NT2/D1 (cell line): ENCODE results near the gene AK8.

Experiments
- SUZ12 ChIP-seq: IDR thresholded peaks from 2 replicates; pipeline ENCODE4 v1.6.1; 2011; ENCODE audit not compliant: insufficient read length, insufficient read depth; ENCODE audit errors: extremely low read depth
- YY1 ChIP-seq: IDR thresholded peaks from 2 replicates; pipeline ENCODE4 v1.6.1; 2011; ENCODE audit not compliant: insufficient read length, insufficient read depth

- no peak for TF ChIP-seq YY1
- TF ChIP-seq SUZ12: no peak
These were observed 152.8 kb downstream of the AK8 start for GRCh38 chr9:132725306-132725705.
